HG03045 (cell line): ENCODE data around the gene NYNRIN.
"Not testable (repeated sequence)": the region's sequence is repeated elsewhere in the genome, so short reads cannot be mapped to it uniquely, and the experiment has no call there.

ENCODE experiments used
- ATAC-seq: cut with Tn5 transposase; IDR thresholded peaks from one replicate; pipeline ENCODE4 v1.9.1; 2021; ENCODE audit warnings: mild to moderate bottlenecking, moderate library complexity; ENCODE audit not compliant: unreplicated experiment

NYNRIN gene

DNA sequence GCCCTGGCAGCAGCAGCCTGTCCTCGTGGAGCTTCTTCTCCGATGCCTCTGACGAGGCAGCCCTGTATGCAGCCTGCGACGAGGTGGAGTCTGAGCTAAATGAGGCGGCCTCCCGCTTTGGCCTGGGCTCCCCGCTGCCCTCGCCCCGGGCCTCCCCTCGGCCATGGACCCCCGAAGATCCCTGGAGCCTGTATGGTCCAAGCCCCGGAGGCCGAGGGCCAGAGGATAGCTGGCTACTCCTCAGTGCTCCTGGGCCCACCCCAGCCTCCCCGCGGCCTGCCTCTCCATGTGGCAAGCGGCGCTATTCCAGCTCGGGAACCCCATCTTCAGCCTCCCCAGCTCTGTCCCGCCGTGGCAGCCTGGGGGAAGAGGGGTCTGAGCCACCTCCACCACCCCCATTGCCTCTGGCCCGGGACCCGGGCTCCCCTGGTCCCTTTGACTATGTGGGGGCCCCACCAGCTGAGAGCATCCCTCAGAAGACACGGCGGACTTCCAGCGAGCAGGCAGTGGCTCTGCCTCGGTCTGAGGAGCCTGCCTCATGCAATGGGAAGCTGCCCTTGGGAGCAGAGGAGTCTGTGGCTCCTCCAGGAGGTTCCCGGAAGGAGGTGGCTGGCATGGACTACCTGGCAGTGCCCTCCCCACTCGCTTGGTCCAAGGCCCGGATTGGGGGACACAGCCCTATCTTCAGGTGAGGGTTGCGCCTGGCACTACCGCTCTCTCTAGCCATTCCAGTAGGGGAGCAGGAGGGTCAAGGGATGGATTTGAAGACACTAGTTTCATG, 28.7 kb upstream of the NYNRIN start:
- ATAC-seq = no peak

DNA sequence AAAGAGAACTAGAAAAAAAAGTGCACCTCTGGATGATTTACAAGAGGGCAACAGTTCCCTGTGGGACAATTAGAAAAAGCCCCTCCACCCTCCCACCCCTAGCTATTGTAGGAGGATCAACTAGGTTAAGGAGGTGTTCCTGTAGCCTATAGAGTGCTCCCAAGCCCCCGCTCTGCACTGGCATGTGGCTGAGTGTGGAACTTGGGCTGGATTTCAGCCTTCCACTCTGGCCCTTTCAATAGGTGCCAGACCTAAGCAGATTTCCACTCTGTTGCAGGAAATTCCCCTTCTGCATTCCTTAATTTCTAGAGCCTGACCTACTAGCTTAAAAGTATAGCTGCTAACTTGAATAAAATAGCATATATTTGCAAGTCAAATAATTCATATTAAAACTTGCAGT, 28.1 kb upstream of the NYNRIN start:
- no peak for ATAC-seq

DNA sequence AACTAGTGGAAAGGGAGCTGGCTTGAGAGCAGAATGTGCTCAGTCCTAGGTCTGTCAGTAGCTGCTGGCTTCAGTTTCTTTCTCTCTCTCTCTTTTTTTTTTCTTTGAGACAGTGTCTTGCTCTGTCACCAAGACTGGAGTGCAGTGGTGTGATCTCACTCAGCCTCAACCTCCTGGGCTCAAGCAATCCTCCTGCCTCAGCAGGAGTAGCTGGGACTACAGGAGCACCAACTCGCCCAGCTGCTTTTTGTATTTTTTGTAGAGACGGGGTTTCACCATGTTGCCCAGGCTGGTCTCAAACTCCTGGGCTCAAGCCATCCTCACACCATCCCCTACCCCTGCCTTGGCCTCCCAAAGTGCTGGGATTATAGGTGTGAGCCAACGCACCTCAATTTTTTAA, 27.2 kb upstream of the NYNRIN start:
- not testable (repeated sequence) for ATAC-seq

DNA sequence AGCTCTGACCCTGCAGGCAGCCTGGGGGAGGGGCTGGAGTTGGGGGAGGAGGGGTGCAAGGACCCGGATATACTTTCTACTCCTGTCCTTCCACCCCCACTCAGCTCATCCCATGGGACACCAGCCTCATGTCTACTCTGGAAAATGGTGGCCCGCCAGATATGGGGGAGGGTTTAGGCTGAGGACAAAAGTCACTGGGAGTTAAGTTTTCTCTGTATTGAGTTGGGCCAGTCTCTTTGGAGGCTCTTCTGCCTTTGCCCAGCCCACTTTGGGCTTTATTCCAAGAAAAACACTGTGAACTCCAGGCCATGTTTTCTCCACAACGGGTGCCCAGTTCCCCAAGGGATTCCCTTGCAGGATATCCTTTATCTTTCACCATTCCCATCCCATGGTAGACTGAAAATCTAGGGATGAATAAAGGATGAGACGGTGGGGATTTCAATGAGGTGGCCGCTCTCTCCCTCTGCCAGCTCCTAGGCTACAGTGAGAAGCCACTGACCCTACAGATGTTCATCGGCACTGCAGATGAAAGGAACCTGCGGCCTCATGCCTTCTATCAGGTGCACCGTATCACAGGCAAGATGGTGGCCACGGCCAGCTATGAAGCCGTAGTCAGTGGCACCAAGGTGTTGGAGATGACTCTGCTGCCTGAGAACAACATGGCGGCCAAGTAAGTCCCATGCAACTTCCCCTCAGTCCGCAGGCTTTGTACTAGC, 25.9 kb upstream of the NYNRIN start:
- no peak for ATAC-seq

DNA sequence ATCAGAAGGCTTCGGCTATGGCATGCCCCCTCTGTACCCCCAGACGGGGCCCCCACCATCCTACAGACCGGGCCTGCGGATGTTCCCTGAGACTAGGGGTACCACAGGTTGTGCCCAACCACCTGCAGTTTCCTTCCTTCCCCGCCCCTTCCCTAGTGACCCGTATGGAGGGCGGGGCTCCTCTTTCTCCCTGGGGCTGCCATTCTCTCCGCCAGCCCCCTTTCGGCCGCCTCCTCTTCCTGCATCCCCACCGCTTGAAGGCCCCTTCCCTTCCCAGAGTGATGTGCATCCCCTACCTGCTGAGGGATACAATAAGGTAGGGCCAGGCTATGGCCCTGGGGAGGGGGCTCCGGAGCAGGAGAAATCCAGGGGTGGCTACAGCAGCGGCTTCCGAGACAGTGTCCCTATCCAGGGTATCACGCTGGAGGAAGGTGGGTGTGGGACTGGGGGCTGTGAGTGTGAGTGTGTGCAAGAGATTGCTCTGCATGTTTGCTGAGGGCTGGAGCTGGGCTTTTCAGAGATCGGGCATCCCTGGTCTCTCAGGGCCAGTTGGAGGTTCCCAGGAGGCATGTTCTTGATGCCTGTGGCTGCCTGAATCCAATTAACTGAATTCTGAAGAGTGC, 22.2 kb upstream of the NYNRIN start:
- ATAC-seq = no peak

DNA sequence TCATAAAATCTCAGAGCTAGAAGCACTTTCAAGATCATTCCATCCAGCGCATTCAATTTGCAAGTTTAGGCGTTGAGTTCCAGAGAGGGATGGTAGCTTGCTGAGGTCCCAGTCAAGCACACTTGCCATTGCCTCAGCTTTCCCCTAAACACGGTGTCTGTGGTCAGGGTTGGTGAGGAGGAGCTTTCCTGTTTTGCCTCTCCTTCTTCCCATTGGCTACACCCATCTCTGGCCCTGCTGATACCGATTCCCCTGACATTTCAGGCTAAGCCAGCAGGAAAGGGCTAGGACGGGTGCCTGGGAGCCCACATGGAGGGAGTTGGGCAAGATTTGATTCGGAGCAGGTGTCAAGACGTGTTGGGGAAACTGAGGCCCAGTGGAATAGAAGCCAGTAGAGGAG, 21.7 kb upstream of the NYNRIN start:
- ATAC-seq = no peak

DNA sequence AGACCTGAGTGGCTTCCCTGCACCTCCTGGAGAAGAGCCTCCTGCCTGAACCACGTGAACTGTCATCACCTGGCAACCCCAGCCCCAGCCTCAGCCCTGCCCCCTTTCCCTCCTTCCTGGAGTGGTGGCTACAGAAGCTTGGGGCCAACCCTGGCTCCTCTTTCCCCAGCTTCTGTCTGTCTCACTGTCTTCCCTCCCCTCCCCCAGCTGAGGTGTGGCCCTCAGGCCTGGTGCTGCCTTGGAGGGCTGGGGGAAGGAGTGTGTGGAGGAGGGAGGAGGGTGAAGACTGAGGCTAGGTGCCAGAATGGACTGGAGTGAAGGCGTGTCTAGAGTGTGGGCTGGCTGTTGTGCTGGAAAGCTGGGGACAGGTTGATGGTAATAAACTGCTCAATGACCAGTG, 21.1 kb upstream of the NYNRIN start:
- ATAC-seq = no peak

DNA sequence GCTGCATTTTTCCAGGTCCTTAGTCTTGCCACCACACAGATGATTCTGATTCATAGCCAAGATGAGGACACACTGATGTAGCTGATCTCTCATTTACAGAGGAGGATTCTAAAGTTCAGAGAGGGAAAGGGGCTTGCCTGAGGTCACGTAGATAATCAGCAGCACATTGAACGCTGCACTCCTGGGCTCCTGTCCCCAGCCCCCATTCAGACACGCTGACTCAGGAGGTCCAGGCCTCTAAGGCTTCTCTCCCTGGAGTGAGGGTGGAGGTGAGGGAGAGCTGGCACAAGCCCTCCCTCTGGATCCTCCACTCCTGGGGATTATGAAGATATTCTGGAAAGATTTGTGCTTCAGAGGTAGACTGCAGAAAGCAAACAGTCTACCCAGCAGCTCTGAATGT, 20.5 kb upstream of the NYNRIN start:
- ATAC-seq = no peak

DNA sequence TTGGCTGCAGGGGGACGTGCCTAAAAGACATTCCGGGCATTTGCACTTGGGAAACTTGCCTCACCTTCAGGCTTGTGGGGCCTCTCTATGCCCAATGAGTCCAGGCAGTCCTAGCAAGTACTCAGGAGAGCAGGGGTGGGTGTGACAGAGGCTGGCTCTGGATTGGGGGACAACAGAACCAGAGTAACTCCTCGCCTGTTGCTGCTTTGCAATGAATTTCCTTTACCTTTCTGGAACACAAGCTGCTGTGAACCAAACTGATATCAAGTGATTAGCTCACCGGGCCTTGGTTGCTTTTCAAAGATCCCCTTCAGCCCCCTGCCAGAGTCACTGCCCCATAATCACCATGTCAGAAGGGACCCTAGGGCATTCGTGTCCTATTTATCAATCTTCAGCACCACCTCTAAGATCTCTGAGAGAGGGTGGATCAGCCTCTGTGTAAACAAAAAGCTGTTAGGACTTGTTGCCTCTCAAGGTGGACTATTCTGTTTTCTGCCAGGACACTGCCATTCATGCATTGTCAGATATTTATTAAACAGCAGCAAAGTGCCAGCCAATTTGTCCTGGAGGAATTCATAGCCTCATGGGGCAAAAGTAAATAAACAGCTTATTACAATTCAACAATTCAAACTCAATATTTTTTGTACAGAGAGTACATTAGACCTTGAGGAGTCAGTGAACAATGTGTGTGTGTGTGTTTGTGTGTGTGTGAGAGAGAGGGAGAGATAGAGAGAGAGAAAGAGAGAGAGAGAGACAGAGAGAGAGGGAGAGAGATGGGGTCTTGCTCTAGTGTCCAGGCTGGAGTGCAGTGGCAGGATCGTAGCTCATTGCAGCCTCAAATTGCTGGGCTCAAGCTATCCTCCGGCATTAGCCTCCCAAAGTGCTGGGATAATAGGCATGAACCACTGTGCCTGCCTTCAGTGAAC, 19.6 kb upstream of the NYNRIN start:
- ATAC-seq = no peak

DNA sequence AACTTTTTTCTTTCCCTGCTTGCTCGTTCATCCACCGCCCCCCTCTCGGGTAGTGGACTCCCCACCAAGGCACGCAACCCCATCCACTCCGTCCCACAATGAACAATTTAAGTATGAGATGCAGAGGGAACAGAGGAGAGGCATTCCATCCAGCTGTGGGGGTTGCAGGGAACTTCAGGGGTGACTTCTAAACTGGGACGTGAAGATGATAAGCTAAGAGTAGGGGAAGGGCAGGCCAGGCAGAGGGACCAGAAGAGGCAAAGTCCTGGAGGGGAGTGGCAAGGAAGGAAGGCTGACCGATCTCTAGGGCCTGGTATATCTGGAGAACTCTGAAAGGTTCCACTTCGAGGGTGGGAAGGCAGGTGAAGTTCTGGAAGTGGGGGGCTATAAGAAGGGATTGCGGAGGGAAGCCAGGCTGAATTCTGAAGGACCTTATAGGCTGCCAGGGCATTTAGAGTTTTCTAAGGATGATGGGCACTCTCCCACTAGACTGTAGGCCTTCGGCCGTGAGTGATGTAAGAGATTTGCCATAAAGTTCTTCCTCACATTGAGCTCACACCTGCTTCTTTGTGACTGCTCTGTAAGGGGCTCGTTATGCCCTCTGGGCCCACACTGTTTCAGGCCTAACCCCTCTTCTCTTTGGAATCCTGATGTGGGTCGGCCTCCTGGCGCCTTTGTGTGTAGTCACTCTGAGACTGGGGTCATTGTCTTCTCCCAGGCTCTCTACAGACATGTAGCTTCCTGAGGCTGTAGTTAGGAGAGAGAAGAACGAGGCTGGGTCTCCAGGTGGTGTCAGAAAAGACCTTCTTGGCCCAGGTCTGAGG, 18.7 kb upstream of the NYNRIN start:
- ATAC-seq = no peak

DNA sequence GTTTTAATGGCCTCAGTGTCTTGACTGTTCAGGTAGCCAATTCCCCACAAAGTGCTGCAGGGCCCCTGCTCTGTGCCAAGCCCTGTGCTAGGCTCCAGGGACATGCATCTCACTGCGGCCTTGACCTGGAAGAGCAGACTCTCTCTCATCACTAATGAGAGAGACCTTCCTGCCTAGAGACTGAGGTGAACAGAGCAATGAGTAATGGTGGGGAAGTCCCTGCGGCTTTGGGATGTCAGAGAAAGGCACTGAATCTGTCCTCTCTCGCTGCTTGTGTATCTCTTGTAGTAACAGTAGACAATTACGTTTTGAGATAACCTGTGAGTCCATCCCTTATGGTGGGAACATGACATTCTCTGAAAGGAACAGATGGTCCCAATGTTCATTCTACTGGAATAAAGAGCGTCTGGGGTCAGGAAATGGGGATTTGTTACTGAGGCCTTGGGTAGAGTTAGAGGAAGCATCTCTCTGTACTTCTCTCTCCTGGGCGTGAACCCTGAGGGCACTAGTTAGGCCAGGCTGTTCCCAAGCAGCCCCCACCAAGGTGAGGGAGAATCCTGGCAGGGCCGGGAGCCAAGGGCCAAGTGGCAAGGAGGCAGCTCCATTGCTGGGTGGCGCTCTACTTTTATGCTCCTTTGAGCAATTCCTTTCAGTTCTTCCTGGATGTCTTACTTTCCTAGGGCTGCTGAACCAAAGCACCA, 17.3 kb upstream of the NYNRIN start:
- no peak for ATAC-seq

DNA sequence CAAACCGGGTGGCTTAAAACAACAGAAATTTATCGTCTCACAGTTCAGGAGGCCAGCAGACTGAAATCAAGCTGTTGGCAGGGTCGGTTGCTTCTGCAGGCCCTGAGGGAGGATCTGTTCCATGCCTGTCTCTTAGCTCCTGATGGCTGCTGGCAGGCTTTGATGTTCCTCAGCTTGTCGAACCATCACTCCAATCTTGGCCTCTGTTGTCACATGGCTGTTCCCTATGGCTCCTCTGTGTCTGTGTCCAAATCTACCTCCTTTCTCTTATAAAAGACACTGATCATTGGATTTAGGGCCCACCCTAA, 16.8 kb upstream of the NYNRIN start:
- no peak for ATAC-seq

DNA sequence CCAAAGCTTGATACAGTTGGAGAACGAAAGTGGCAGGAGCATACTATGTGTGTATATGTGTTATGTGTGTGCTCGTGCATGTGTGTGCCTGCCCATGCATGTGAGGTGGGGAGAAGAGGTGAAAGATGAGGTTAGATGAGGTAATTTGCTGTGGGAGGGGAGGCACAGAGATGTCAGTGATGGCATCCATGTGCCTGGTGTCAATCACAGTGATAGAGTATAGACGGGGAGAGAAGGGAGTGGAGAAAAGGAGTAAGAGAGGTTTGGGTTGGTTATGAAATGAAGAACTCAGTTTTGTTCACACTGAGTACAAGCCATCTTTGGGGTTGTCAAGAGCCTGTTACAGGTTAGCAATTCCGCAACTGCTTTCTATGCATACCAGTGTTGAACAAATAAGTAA, 14.6 kb upstream of the NYNRIN start:
- no peak for ATAC-seq

DNA sequence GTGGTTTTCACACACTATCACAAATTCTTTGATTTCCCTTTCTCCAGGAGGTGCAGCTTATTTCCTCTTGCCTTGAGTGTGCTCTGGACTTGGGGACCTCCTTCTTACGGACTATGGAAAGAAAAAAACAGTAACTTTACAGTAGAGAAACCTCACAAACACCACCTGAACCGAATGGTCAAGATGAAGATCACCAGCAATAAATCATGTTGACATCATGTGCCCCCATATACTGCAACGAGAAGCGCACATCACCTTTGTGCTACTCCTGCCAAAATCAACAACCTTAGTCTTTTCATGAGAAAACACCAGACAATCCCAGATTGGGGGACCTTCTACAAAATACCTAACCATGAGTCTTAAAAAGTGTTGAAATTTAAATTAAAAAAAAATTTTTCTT, 13.3 kb upstream of the NYNRIN start:
- ATAC-seq = no peak

DNA sequence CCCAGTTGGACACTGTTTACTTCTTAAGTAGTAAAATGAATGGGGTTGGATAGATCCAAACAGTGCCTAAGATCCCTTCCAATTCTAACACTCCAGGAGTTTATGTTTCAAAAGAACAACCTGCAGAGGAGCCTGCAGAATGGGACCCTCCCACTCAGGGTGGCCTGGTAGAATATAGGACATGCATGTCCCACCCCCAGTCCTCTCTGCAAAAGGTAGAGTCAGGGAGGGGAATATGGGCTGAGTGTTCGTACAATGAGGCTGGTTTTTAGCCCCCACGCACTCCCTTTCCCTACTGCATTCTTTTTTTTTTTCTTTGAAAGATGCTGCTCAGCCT, 11.8 kb upstream of the NYNRIN start:
- ATAC-seq = no peak

DNA sequence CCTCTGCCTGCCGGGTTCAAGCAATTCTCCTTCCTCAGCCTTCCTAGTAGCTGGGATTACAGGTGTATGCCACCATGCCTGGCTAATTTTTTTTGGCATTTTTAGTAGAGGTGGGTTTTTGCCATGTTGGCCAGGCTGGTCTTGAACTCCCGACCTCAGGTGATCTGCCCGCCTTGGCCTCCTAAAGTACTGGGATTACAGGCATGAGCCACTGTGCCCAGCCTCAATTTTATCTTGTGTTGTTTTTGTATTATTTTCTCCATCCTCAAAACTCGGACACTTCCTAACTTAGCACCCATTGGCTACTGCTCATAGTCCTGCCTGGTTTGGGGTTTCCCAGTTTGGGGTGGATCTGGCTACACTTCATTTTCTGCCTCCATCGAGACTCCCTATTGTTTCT, 11.2 kb upstream of the NYNRIN start:
- not testable (repeated sequence) for ATAC-seq

DNA sequence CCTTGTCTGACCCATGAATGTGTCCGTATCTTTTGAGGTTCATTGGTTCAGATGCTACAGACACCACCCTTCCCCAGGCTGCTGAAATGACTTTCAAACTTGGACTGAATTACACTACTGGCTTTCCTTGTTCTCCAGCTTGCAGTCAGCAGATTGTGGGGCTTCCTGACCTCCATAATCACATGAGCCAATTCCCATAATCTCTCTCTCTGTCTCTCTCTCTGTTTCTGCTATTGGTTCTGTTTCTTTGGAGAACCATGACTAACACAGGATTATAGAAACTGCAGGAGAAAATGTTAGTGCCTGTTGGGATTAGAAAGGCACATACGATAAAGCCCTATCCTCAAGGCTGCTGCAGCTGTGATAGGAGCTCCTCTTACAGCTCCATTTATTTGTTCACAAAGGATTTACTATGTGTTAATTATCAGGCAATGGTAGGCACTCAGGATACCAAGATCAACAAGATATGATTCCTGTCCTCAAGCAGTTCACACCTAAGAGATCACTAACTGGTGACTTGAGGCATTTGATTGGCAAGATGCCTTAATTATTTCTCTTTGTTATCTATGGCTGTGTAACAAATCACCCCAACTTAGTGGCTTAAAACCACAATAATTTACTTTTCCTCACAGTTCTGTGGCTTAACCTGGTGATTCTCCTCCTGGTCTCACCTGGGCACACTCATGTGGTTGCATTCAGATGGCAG, 10.2 kb upstream of the NYNRIN start:
- no peak for ATAC-seq

DNA sequence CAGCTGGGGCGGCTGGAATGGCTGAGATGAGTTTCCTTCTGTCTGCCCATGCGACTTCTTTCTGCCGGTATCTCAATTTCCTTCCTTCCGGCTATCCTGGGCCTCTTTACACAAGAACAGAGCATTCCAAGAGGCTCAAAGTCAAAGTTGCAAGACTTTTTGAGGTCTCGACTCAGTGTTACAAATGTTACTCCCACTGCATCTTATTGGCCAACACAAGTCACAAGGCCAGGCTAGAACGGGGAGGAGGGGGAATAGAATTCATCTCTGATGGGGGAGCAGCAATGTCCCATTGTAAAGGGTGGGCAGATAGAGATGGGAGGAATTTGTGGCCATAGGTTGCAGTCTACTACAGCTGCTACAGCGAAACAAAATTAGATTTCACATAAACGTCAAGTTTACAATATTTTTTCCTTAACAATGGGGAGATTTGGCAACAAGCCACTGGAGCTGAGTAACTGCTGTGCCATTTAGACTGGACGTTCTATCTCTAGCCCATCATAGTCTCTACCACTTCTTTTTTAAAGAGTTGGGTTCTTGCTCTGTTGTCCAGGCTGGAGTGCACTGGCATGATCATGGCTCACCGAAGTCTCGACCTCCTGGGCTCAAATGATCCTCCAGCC, 9.5 kb upstream of the NYNRIN start:
- no peak for ATAC-seq
